Measurements from ENCODE around the gene SLC38A8.

The SLC38A8 gene

GRCh38 chr16:84042308-84042878, at the start of gene SLC38A8:
SLC38A8 (minus strand) TSS chr16:84042795; CDS start chr16:84042157, 638 bp downstream.
- no peak within 1 kb of the TSS for H3K27ac ChIP-seq
- TF ChIP-seq POLR2AphosphoS5 (IDR thresholded peaks at IDR 0.05; ENCODE audit: borderline replicate concordance, low read depth, low read length), result no peak
- TF ChIP-seq FOXP2 (optimal IDR thresholded peaks at IDR 0.05; ENCODE audit: control extremely low read depth, extremely low read length, insufficient read depth), result no peak
- no peak for TF ChIP-seq EZH2 (IDR thresholded peaks at IDR 0.05)
- no peaks in the 10 kb centered on the region for H3K9me3 ChIP-seq (ENCODE audit: low read depth, low read length)
- H3K36me3 ChIP-seq (ENCODE audit: insufficient read depth, low read length), result no peaks in the 10 kb centered on the region
- H3K4me3 ChIP-seq, result no peak within 1 kb of the TSS
- no peak within 1 kb of the TSS for H3K9ac ChIP-seq (ENCODE audit: insufficient read length)
- no peak for DNase-seq (ENCODE audit: low read depth, low spot score)

- H3K9me3 ChIP-seq (ENCODE audit: low read depth, low read length), result no peaks in the 10 kb centered on the region
- TF ChIP-seq POLR2AphosphoS5 (IDR thresholded peaks at IDR 0.05; ENCODE audit: borderline replicate concordance, low read depth, low read length), result no peak
- no peak for TF ChIP-seq FOXP2 (optimal IDR thresholded peaks at IDR 0.05; ENCODE audit: control extremely low read depth, extremely low read length, insufficient read depth)
- no peak for TF ChIP-seq EZH2 (IDR thresholded peaks at IDR 0.05)
- no peak overlapping the region for H3K27ac ChIP-seq
- H3K4me3 ChIP-seq, result no peak overlapping the region
- DNase-seq (ENCODE audit: low read depth, low spot score), result no peak
- peaks cover 19% of the 10 kb centered on the region; the same call in 1 of the 2 replicates for H3K36me3 ChIP-seq (ENCODE audit: insufficient read depth, low read length)
- H3K9ac ChIP-seq (ENCODE audit: insufficient read length), result no peak overlapping the region
Measured at GRCh38 chr16:84091460-84091859, 48.9 kb upstream of the SLC38A8 start.

DNA sequence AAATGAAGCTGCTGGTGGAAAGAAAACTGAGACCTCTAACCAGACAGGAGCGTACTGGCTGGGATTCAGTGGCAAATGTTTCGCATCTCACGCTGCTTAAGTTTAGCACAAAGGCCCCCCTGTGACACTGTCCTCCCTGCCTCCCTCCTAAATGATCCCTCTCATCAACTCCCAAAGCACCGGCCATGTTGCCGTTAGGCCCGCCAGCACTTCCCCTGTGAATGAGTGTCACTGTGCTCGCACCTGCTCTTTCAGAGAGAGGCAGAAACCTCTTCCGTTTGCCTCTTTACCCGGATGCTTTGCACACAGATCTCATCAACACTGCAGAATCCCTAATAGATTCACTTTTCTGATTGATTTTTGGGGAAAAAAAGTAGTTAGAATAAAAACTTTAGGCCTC, 47.6 kb upstream of the SLC38A8 start:
- Histone ChIP-seq H3K9me3 (ENCODE audit: low read depth, low read length) (no peaks in the 10 kb centered on the region), H3K4me3 (no peak overlapping the region), H3K9ac (ENCODE audit: insufficient read length) (no peak overlapping the region), H3K36me3 (ENCODE audit: insufficient read depth, low read length) (peaks cover 19% of the 10 kb centered on the region; the same call in 1 of the 2 replicates), H3K27ac (no peak overlapping the region)
- DNase-seq (ENCODE audit: low read depth, low spot score), result no peak
- no peak for TF ChIP-seq FOXP2 (optimal IDR thresholded peaks at IDR 0.05; ENCODE audit: control extremely low read depth, extremely low read length, insufficient read depth)
- no peak for TF ChIP-seq POLR2AphosphoS5 (IDR thresholded peaks at IDR 0.05; ENCODE audit: borderline replicate concordance, low read depth, low read length)
- TF ChIP-seq EZH2 (IDR thresholded peaks at IDR 0.05), result no peak

GRCh38 chr16:84088695-84089395, 46.2 kb upstream of the SLC38A8 start:
- H3K36me3 ChIP-seq (ENCODE audit: insufficient read depth, low read length), result peaks cover 22% of the 10 kb centered on the region; the same call in 1 of the 2 replicates
- no peaks in the 10 kb centered on the region for H3K9me3 ChIP-seq (ENCODE audit: low read depth, low read length)
- H3K27ac ChIP-seq, result no peak overlapping the region
- no peak overlapping the region for H3K4me3 ChIP-seq
- TF ChIP-seq POLR2AphosphoS5 (IDR thresholded peaks at IDR 0.05; ENCODE audit: borderline replicate concordance, low read depth, low read length), result no peak
- TF ChIP-seq FOXP2 (optimal IDR thresholded peaks at IDR 0.05; ENCODE audit: control extremely low read depth, extremely low read length, insufficient read depth), result no peak
- TF ChIP-seq EZH2 (IDR thresholded peaks at IDR 0.05), result no peak
- no peak for DNase-seq (ENCODE audit: low read depth, low spot score)
- no peak overlapping the region for H3K9ac ChIP-seq (ENCODE audit: insufficient read length)

DNA sequence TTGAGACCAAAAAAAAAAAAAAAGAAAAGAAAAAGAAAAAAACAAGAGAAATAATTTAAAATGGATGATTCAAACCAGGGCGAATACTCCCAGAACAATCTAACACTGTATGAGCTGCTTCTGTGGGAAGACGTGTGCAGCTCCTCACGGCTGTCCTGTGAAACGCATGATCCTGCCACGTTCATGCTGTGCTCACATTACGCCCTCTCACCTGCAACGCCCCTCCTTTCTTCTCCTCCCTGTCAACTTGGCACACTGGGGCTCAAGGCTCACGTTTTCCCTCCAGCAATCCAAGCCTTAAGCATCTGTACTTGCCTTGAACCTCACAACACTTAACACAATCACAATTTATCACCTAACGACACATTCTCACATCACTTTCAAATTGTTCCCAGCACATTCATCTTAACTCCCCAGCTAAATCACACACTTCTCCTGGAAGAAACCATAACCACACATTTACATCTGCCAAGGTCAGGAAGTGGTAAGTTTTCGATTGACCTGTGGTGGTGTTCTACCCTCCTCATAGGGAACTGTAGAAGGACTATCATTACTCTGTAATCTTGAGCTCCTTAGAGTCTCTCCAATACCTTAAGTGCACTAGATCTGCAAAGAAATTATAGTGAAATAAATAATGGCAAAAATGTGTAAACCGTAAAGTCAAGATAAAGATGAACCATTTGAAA, 45.0 kb upstream of the SLC38A8 start:
- H3K9me3 ChIP-seq (ENCODE audit: low read depth, low read length), result no peaks in the 10 kb centered on the region
- H3K9ac ChIP-seq (ENCODE audit: insufficient read length), result no peak overlapping the region
- no peak for DNase-seq (ENCODE audit: low read depth, low spot score)
- peaks cover 11% of the 10 kb centered on the region; the same call in 1 of the 2 replicates for H3K36me3 ChIP-seq (ENCODE audit: insufficient read depth, low read length)
- TF ChIP-seq POLR2AphosphoS5 (IDR thresholded peaks at IDR 0.05; ENCODE audit: borderline replicate concordance, low read depth, low read length), result no peak
- TF ChIP-seq FOXP2 (optimal IDR thresholded peaks at IDR 0.05; ENCODE audit: control extremely low read depth, extremely low read length, insufficient read depth), result no peak
- TF ChIP-seq EZH2 (IDR thresholded peaks at IDR 0.05), result no peak
- H3K27ac ChIP-seq, result no peak overlapping the region
- H3K4me3 ChIP-seq, result no peak overlapping the region

DNA sequence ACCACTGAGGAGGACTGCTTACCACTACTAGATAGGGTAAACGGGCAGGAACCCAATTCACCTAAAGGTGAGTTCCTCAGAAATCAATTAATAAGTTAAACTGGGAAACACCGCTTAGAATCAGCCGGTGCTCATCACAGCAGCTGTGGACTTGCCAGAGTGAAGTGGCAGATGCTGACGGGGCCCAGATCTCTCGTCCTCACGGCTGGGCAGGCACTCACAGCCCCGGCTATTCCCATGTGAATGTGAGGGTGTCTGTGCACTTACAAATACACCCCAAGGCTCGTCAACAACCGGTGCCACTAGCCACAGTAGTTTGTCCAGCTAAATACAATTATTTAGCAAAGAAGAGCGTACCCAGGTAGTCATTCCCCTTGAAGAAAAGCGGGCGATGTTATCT, 44.4 kb upstream of the SLC38A8 start:
- no peak overlapping the region for H3K9ac ChIP-seq (ENCODE audit: insufficient read length)
- TF ChIP-seq POLR2AphosphoS5 (IDR thresholded peaks at IDR 0.05; ENCODE audit: borderline replicate concordance, low read depth, low read length), result no peak
- TF ChIP-seq EZH2 (IDR thresholded peaks at IDR 0.05), result no peak
- no peak for TF ChIP-seq FOXP2 (optimal IDR thresholded peaks at IDR 0.05; ENCODE audit: control extremely low read depth, extremely low read length, insufficient read depth)
- H3K36me3 ChIP-seq (ENCODE audit: insufficient read depth, low read length), result peaks cover 11% of the 10 kb centered on the region; the same call in 1 of the 2 replicates
- H3K9me3 ChIP-seq (ENCODE audit: low read depth, low read length), result no peaks in the 10 kb centered on the region
- H3K27ac ChIP-seq, result no peak overlapping the region
- DNase-seq (ENCODE audit: low read depth, low spot score), result no peak
- H3K4me3 ChIP-seq, result no peak overlapping the region

DNA sequence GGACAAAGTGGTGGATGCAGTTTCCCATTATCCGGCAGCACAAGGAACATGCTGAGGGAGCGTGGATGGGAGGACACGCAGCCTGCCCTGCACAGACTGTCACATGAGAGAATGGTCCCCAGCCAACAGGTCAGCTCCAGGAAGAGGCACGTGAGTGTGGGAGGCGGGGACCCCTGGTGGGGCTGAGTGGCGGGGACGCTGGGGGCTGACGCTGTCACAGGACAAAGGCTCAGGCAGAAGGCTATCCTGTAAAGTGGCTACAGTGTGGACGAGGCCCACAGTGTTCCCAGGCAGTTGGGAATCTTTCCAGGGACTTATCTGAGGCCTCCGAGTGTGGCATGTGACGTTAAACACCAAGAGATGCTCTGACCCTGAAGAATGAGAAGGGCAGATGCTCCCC, 43.7 kb upstream of the SLC38A8 start:
- peaks cover 6% of the 10 kb centered on the region; the same call in 1 of the 2 replicates for H3K36me3 ChIP-seq (ENCODE audit: insufficient read depth, low read length)
- no peak overlapping the region for H3K27ac ChIP-seq
- no peaks in the 10 kb centered on the region for H3K9me3 ChIP-seq (ENCODE audit: low read depth, low read length)
- no peak overlapping the region for H3K4me3 ChIP-seq
- TF ChIP-seq POLR2AphosphoS5 (IDR thresholded peaks at IDR 0.05; ENCODE audit: borderline replicate concordance, low read depth, low read length) (no peak), FOXP2 (optimal IDR thresholded peaks at IDR 0.05; ENCODE audit: control extremely low read depth, extremely low read length, insufficient read depth) (no peak), EZH2 (IDR thresholded peaks at IDR 0.05) (no peak)
- no peak overlapping the region for H3K9ac ChIP-seq (ENCODE audit: insufficient read length)
- no peak for DNase-seq (ENCODE audit: low read depth, low spot score)

DNA sequence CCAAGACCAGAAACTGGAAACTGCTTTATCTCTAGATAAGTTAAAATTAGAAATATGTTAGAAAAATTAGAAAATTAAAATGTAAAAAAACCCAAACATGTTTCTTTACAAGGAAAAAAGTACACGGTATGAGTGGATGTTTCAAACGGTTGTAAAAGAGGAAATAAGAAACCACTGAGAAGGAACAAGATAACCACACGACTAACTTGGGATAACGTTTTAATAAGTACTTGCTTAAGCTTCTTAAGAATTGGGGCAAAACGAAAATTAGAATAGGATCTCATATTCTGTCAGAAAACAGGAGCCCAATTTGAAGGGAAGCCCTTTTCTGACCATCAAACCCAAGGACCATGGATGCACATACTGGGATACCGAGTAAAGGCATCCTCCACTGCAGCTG, 43.2 kb upstream of the SLC38A8 start:
- DNase-seq (ENCODE audit: low read depth, low spot score), result no peak
- Histone ChIP-seq H3K36me3 (ENCODE audit: insufficient read depth, low read length) (peaks cover 6% of the 10 kb centered on the region; the same call in 1 of the 2 replicates), H3K9ac (ENCODE audit: insufficient read length) (no peak overlapping the region), H3K4me3 (no peak overlapping the region), H3K9me3 (ENCODE audit: low read depth, low read length) (no peaks in the 10 kb centered on the region), H3K27ac (no peak overlapping the region)
- TF ChIP-seq FOXP2 (optimal IDR thresholded peaks at IDR 0.05; ENCODE audit: control extremely low read depth, extremely low read length, insufficient read depth), result no peak
- no peak for TF ChIP-seq POLR2AphosphoS5 (IDR thresholded peaks at IDR 0.05; ENCODE audit: borderline replicate concordance, low read depth, low read length)
- no peak for TF ChIP-seq EZH2 (IDR thresholded peaks at IDR 0.05)
